IPS-18c (cell line): Measurements from ENCODE around the gene METTL9.
"Not testable (repeated sequence)": the region's sequence is repeated elsewhere in the genome, so short reads cannot be mapped to it uniquely, and the experiment has no call there.

Source experiments
- H3K4me3 ChIP-seq: 2 replicates; pipeline ENCODE4 v1.7.0; 2013; ENCODE audit warnings: low read depth, mild to moderate bottlenecking, low read length, moderate library complexity; ENCODE audit not compliant: insufficient read depth
- H3K9me3 ChIP-seq: one replicate; pipeline ENCODE4 v1.6.1; 2013; ENCODE audit warnings: mild to moderate bottlenecking, low read length, moderate library complexity; ENCODE audit not compliant: control insufficient read depth, insufficient read depth

Gene METTL9

GRCh38 chr16:21622545-21622944, 23.2 kb downstream of the METTL9 start:
- Histone ChIP-seq H3K4me3 (no peak overlapping the region), H3K9me3 (no peaks in the 10 kb centered on the region)

GRCh38 chr16:21625026-21625425, 25.6 kb downstream of the METTL9 start:
- Histone ChIP-seq H3K4me3 (no peak overlapping the region), H3K9me3 (no peaks in the 10 kb centered on the region)

- Histone ChIP-seq H3K4me3 (no peak overlapping the region), H3K9me3 (no peaks in the 10 kb centered on the region)
These were observed 27.4 kb downstream of the METTL9 start for GRCh38 chr16:21626659-21627277.

GRCh38 chr16:21628121-21628726, 28.8 kb downstream of the METTL9 start:
- Histone ChIP-seq H3K9me3 (no peaks in the 10 kb centered on the region), H3K4me3 (no peak overlapping the region)

GRCh38 chr16:21628772-21629171, 29.4 kb downstream of the METTL9 start:
- no peak overlapping the region for H3K4me3 ChIP-seq

GRCh38 chr16:21629616-21630539, 30.5 kb downstream of the METTL9 start:
- H3K4me3 ChIP-seq, H3K9me3 ChIP-seq: not testable (repeated sequence)

More at GRCh38 chr16:21628772-21629171, 29.4 kb downstream of the METTL9 start:
- H3K9me3 ChIP-seq = no peaks in the 10 kb centered on the region

GRCh38 chr16:21630866-21631265, 31.5 kb downstream of the METTL9 start:
- not testable (repeated sequence) for H3K4me3 ChIP-seq

GRCh38 chr16:21631376-21631775, 32.0 kb downstream of the METTL9 start:
- not testable (repeated sequence) for H3K9me3 ChIP-seq, H3K4me3 ChIP-seq

More at GRCh38 chr16:21630866-21631265, 31.5 kb downstream of the METTL9 start:
- not testable (repeated sequence) for H3K9me3 ChIP-seq

GRCh38 chr16:21631951-21632575, 32.7 kb downstream of the METTL9 start:
- not testable (repeated sequence) for H3K9me3 ChIP-seq, H3K4me3 ChIP-seq

- no peak overlapping the region for H3K4me3 ChIP-seq
- H3K9me3 ChIP-seq = no peaks in the 10 kb centered on the region
These were observed 34.8 kb downstream of the METTL9 start for GRCh38 chr16:21634216-21634615.

- not testable (repeated sequence) for H3K4me3 ChIP-seq, H3K9me3 ChIP-seq
These were observed 36.3 kb downstream of the METTL9 start for GRCh38 chr16:21635694-21636093.

- Histone ChIP-seq H3K9me3 (no peaks in the 10 kb centered on the region), H3K4me3 (no peak overlapping the region)
These were observed 37.9 kb downstream of the METTL9 start for GRCh38 chr16:21637032-21637968.

- no peaks in the 10 kb centered on the region for H3K9me3 ChIP-seq
- H3K4me3 ChIP-seq = no peak overlapping the region
These were observed 39.2 kb downstream of the METTL9 start for GRCh38 chr16:21638573-21638975.

GRCh38 chr16:21639493-21639892, 40.1 kb downstream of the METTL9 start:
- Histone ChIP-seq H3K9me3 (no peaks in the 10 kb centered on the region), H3K4me3 (no peak overlapping the region)

GRCh38 chr16:21641916-21642315, 42.5 kb downstream of the METTL9 start:
- no peak overlapping the region for H3K4me3 ChIP-seq
- no peaks in the 10 kb centered on the region for H3K9me3 ChIP-seq

- no peak overlapping the region for H3K4me3 ChIP-seq
- H3K9me3 ChIP-seq = no peaks in the 10 kb centered on the region
These were observed 43.5 kb downstream of the METTL9 start for GRCh38 chr16:21642861-21643260.

- no peaks in the 10 kb centered on the region for H3K9me3 ChIP-seq
- H3K4me3 ChIP-seq = no peak overlapping the region
These were observed 44.4 kb downstream of the METTL9 start for GRCh38 chr16:21643785-21644184.
